HG02938 (cell line): Measurements from ENCODE around the gene SSTR1.

Experiments
- ATAC-seq: cut with Tn5 transposase; IDR thresholded peaks from one replicate; pipeline ENCODE4 v1.9.1; 2021; ENCODE audit warnings: mild to moderate bottlenecking, moderate library complexity; ENCODE audit not compliant: unreplicated experiment

The SSTR1 gene

DNA sequence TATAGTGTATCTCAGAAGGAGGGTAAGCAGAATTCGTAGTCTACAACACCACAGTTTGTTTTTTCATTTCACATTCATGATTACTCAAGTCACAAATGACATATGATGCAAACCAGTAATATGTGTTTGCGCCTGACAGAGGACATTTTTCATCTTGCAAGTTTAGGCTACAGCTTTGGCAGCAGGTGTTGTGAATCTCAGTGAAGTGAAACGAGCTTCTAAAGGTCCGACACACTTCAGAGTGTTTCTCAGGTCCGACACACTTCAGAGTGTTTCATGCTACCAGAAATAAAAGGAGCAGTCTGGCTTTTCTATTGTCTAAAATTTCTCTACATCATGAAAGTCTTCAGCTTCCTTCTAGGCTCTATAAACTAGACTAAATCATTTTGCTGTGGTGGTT, 25.5 kb downstream of the SSTR1 start:
- ATAC-seq: no peak

DNA sequence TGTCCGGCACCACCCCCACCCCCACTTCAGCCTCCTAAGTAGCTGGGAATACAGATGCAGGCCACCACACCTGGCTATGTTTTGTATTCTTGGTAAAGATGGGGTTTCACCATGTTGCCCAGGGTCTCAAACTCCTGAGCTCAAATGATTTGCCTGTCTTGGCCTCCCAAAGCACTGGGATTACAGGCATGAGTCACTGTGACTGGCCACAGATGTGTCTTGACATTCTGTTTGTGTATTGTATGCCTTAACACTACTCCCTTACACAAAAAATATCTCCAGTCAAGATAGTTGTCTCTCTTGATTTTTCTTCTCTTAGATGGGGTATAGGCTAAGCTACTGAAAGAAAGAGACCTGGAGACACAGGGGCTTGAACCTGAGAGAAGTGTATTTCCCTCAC, 30.6 kb downstream of the SSTR1 start:
- ATAC-seq: no peak

DNA sequence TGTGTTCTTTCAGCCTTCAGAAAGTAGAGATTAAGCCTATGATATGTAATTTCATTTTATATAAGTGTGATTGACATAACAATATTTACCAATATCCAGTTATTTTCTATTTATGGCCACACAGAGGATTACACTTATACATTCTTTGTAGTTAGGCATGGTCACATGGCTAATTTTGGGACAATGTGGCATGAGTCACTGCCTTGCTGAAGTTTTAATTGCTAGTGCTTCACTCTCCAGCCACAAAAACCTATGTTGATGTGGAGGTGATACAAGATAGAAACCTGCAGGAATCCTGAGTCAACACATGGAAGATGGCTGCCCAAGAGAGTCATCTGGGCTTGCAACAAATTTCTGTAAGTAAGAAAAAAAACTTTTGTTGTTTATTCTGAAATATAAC, 31.2 kb downstream of the SSTR1 start:
- ATAC-seq: no peak

DNA sequence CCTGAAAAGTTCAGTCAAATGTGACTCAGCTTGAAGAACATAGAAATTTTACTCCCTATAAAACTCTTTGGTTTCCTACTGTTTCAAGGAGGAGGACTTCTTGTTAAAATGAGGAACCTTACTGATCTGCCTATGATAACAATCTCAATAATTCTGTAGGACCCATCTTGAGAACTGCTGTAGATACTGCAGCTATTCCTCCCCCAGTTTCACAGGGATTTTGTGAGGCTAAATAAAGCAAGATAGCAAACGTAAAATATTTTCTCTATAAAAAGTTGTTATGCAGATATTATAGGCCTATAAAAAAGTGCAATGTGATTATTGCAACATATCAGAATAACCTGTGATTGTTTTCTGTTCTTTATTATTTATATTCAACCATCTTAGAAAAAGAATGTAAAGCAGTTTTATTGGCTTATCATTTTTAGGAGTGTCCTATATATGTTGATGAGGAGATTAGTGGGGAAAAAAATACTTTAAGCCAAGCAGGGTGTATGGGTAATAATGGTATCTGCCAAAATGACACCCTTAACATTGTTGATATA, 36.1 kb downstream of the SSTR1 start:
- no peak for ATAC-seq

DNA sequence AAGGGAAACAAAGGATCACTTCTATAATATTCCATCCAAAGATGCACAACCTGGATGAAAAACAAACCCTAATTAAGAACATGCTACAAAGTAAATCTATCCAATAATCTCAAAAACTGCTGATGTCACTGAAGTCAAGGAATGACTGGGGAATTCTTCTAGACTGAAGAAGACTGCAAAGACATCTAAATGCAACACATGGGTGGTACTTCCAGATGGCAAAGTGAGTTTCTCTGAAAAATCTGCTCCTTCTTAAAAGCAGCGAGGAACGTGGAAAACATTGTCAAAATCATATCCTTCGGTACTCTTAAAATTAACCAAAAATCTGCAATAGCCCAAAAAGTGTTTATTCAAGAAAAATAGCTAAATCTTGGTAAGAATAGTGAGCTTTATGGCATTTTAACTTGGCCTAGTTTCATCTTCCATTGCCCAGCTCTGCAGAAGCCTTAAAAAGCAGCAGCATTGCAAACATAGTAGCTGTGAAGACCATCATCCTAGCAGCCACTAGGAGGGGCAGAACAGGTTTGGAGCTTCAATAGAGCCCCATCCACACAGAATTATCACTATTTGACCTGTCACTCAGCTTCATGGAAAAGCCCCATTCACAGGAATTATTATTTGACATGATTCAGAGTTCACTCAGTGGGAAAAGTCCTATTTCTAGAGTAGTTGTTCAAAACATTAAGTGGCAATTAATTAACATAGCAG, 40.8 kb downstream of the SSTR1 start:
- ATAC-seq: no peak

DNA sequence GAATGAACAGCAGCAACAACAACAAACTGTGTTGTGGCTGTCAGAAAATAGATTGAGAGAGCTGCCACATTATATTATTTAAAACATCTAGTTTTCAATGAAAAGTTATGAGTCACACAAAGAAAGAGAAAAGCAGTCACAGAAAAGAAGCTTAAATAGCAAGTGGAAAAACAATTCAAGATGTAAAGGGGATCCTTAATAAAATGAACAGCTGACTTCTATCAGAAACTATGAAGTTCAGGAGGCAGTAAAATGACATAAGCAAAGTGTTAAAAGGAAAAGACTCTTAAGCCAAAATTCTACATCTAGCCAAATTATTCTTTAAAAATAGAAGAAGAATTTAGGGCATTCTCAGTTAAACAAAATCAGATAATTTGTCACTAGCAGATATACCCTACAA, 42.6 kb downstream of the SSTR1 start:
- ATAC-seq: no peak

DNA sequence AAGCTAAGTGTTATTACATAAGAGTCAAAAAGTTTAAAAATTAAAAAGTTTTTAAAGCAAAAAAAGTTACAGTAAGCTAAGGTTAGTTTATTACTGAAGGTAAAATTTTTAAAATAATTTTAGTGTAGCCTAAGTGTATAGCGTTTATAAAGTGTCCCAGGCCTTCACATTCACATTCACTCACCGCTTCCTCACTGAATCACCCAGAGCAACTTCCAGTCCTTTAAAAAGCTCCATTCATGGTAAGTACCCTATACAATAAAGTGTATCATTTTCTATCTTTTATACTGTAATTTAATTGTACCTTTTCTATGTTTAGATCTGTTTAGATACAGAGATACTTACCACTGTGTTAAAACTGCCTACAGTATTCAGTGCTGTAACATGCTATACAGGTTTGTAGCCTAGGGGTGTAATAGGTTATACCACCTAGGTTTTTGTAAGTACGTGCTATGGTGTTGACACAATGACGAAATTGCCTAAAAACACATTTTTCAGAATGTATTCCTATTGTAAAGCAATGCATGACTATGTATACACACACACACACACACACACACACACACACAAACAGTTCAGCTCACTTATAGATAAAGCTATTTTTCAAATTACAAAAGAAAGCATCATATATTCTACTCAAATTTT, 44.5 kb downstream of the SSTR1 start:
- no peak for ATAC-seq

DNA sequence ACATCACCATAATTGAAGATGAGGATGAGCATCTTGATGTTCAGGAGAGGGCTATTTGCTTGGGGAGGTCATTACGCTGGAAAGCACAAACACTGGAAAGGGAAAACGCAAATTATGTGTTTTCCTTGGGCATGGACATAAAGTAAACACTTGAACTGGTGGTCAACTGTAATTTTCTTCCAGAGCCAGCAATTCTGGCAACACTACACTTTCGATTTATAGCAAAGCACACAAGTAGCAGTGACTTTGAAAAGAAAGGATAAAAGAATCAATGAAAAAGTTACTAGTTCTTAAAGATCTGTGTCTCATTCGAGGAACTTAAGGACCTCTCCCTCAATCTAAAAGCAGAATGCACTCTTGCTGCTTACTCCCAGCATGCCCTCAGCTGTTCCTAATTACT, 46.0 kb downstream of the SSTR1 start:
- ATAC-seq: no peak

DNA sequence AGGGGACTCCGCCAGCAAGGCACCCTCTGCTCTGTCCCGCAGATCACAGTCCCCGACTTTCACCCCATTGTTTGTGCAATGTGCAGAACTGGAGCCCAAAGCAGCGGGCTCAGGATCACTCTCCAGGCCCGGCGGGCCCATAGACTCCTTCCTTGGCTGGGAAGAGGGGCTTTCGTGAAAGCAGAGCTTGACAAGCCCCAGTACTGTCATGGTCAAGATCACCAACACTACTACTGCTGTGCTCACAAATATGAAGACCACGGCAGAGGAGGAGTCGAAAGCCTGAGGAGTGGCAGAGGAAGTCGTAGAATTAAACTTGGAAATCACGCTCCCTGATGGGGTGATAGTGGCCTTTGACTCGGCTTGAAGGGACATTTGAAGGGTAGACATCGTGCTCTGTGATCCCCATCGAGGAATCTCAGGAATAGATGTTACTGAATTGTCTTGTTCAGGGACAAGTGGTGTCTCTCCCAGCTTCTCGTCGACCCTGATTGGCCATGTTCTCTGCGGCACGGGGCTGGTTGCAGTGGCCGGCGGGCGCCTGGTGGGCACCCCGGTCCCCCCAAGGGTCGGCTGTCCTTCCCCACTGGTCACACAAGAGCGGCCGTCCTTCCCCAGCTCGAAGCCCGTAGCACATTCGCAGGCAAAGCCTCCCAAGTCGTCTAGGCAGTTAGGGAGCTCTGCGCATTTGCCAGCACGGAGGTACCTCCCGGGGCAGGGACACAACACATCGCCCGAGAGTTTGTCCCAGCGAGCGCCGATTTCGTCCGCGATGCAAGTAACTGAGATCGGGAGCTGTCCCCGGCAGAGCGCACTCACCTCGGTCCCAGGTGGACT, 47.1 kb downstream of the SSTR1 start:
- no peak for ATAC-seq

DNA sequence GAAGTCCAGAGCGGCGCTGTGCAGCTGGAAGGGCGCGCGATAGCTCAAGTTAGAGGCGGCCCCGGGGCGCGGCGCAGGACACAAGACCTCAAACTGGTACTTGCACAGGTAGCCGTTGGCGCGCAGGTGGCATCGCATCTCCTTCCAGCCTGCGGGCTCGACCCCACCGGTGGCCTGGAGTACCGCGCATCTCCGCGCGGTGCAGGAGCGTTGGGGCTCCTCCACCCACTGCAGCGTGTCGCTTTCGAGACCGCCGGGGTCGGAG, 47.6 kb downstream of the SSTR1 start:
- ATAC-seq: no peak

DNA sequence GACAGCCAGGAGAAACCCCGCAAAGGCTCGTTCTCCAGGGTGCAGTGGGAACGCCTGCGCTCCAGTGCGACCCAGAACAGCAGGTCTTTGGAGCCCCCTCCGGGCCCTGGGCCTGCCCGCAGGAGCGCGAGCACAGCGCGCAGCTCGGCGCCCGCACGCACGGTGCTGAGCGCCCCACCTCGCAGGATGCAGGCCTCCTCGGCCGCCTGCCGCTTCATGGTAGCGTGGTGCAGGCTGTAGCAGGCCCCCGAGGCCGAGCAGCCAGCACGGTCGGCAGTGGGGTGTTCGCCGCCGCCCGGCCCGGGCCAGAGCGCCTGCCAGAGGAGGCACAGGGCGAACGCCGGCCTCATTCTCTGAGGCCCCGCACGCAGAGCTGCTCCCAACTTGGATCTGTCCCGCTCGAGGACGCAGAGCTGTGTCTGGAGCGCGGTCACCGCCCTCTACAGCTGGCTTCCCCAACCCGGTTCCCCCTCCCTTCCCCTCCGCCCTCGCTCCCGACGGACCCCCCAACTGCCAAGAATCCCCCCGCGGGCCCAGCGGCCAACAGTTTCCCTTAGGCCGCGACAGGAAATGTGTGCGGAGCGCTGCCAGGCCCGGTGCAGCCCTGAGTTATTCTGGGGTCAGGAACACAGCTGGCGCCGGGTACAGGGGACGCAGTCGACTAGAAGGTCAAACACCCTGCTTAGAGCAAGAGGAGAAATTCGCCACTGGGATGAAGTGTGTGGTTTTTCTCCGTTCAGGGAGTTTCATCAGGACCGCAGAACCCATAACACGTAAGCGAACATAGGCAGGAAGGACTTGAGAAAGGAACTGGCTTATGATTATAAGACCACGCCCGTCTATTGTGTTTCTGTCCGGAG, 48.2 kb downstream of the SSTR1 start, which contains the start of gene CLEC14A:
Gene CLEC14A, minus strand, starts transcription at position 421 of the 860 bp plus-strand sequence. Its CDS starts 71 bp downstream, at position 350.
- ATAC-seq: no peak

DNA sequence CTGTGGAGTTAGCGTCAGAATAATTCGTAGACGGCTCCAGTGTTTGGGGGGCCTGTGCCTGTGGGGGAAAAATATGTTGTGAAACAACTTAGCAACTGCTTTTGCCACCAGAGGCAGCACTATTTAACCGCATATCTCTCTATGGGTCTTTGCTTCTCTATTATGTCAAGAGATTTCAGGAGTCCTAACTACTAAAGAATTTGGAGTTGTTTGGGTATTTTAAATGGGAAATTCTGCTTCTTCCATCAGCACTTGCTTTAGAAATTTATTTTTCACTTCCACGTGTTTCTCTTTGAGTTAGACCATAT, 48.8 kb downstream of the SSTR1 start:
- no peak for ATAC-seq

DNA sequence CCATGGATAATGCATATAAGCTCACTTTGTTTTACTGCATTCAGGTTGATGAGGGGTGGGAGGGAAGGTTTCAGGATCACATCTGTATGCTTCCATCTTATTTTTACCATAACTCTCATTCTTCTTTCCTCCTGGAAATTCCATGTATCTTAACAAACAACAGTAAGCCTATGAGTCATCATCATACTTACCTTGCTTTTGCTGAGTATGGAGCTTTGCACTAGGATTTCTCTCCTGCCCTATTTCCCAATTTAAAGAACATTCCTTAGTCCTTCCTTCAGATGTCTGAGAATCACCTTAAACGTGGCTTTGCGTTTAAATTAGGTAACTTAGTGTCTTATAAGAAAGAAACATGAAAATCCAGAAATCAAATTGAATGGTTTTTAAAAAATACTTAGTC, 49.8 kb downstream of the SSTR1 start:
- no peak for ATAC-seq

DNA sequence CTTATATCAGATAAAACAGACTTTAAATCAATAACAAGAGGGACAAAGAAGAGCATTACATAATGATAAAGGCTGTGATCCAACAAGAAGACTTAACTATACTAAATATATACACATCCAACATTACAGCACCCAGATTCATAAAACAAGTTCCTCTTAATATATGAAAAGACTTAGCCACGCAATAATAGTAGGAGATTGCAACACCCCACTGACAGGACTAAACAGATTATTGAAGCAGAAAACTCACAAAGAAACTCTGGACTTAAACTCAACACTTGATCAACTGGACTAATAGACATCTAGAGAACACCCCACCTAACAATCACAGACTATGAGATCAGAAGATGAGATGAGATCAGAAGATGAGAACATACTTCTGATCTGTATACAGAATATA, 53.9 kb downstream of the SSTR1 start:
- no peak for ATAC-seq
